K562 (cell line): ENCODE measurements around the gene ACSF3. TPM values are rescaled to one million over a fixed set of nuclear protein-coding genes. Genes with fewer than 3 reads are reported as not detected.

Source experiments
- ARNT ChIP-seq, 2 experiments: fragments of 450-650 bp; IDR thresholded peaks; 2 replicates each; pipeline ENCODE4 v1.6.1; 2016; ENCODE audit warnings: mild to moderate bottlenecking in 1 of 2
- CEBPG ChIP-seq, 3 experiments: fragments of 200-800 bp in 1 of 3; sonication (Bioruptor generic) in 1 of 3; sonication (generic) in 1 of 3; formaldehyde crosslinking in 1 of 3; IDR thresholded peaks in 2 of 3; conservative IDR thresholded peaks in 1 of 3; 2 replicates each; pipeline versions ENCODE4 v1.6.1 to v1.8.0; 2016 to 2022; ENCODE audit warnings: missing compliant biosample characterization in 2 of 3, missing genetic modification characterization in 2 of 3, mild to moderate bottlenecking in 1 of 3, missing genetic modification reagents in 1 of 3
- CREB5 ChIP-seq: fragments of 250-450 bp; sonication (Bioruptor Pico); IDR thresholded peaks from 2 replicates; pipeline ENCODE4 v1.5.0; 2020; ENCODE audit warnings: mild to moderate bottlenecking
- EGR1 ChIP-seq: fragments of 450-650 bp; conservative IDR thresholded peaks from 2 replicates; pipeline ENCODE4 v1.6.1; 2017; ENCODE audit warnings: mild to moderate bottlenecking
- EHMT2 ChIP-seq: fragments of 450-650 bp; IDR thresholded peaks from 2 replicates; pipeline ENCODE4 v1.6.1; 2018; ENCODE audit warnings: antibody characterized with exemption
- EP400 ChIP-seq: fragments of 450-650 bp; IDR thresholded peaks from 2 replicates; pipeline ENCODE4 v1.6.1; 2017; ENCODE audit warnings: antibody characterized with exemption, mild to moderate bottlenecking, moderate library complexity
- ETS1 ChIP-seq: conservative IDR thresholded peaks from 2 replicates; pipeline ENCODE4 v1.6.1; 2011; ENCODE audit warnings: low read depth, mild to moderate bottlenecking, low read length; ENCODE audit not compliant: control insufficient read depth
- HMG20A ChIP-seq: fragments of 450-650 bp; formaldehyde crosslinking; conservative IDR thresholded peaks from 2 replicates; pipeline ENCODE4 v1.4.0; 2020; ENCODE audit warnings: mild to moderate bottlenecking, mixed read lengths
- KLF6 ChIP-seq: fragments of 250-450 bp; sonication (Bioruptor Pico); IDR thresholded peaks from 2 replicates; pipeline ENCODE4 v1.4.0; 2020; ENCODE audit warnings: mild to moderate bottlenecking, moderate library complexity, borderline replicate concordance
- L3MBTL2 ChIP-seq: fragments of 450-650 bp; IDR thresholded peaks from 2 replicates; pipeline ENCODE4 v1.6.1; 2016; ENCODE audit warnings: mild to moderate bottlenecking, moderate library complexity
- POLR3G ChIP-seq: IDR thresholded peaks from 2 replicates; pipeline ENCODE4 v1.6.1; 2011; ENCODE audit not compliant: insufficient read length, insufficient replicate concordance; ENCODE audit errors: extremely low read depth
- SAFB2 ChIP-seq: fragments of 200-400 bp; formaldehyde crosslinking; IDR thresholded peaks from 2 replicates; pipeline ENCODE4 v1.6.1; 2018; ENCODE audit warnings: borderline replicate concordance, low read length, low read depth, moderate library complexity; ENCODE audit not compliant: severe bottlenecking
- SMAD2 ChIP-seq: fragments of 150-350 bp; IDR thresholded peaks from 2 replicates; pipeline ENCODE4 v1.6.1; 2014; ENCODE audit warnings: low read depth, mild to moderate bottlenecking, low read length
- SMARCB1 ChIP-seq: IDR thresholded peaks from 2 replicates; pipeline ENCODE4 v1.6.1; 2011; ENCODE audit warnings: improper control_type of control experiment, low read depth; ENCODE audit not compliant: insufficient read length
- ZBTB2 ChIP-seq: fragments of 450-650 bp; IDR thresholded peaks from 2 replicates; pipeline ENCODE4 v1.6.1; 2016; ENCODE audit warnings: antibody characterized with exemption
- ZNF140 ChIP-seq: fragments of 250-450 bp; sonication (Bioruptor Pico); IDR thresholded peaks from 2 replicates; pipeline ENCODE4 v1.8.0; 2021; ENCODE audit warnings: moderate library complexity, mild to moderate bottlenecking, inconsistent platforms
- ZNF23 ChIP-seq: fragments of 250-450 bp; sonication (Bioruptor Pico); IDR thresholded peaks from 2 replicates; pipeline ENCODE4 v1.4.0; 2020; ENCODE audit warnings: mild to moderate bottlenecking
- ZNF444 ChIP-seq: fragments of 250-450 bp; sonication (Bioruptor Pico); IDR thresholded peaks from 2 replicates; pipeline ENCODE4 v1.4.0; 2020; ENCODE audit warnings: mild to moderate bottlenecking, moderate library complexity
- ZNF512 ChIP-seq: IDR thresholded peaks from 2 replicates; pipeline ENCODE4 v1.6.1; 2016; ENCODE audit warnings: missing genetic modification characterization, missing compliant biosample characterization
- ZNF639 ChIP-seq, 2 experiments: fragments of 200-800 bp in 1 of 2; sonication (Bioruptor generic) in 1 of 2; sonication (generic) in 1 of 2; formaldehyde crosslinking in 1 of 2; IDR thresholded peaks in 1 of 2; conservative IDR thresholded peaks in 1 of 2; 2 replicates each; pipeline versions ENCODE4 v1.5.0 to v1.6.1; 2016 to 2020; ENCODE audit warnings: missing compliant biosample characterization in 1 of 2, missing genetic modification characterization in 1 of 2, missing genetic modification reagents in 1 of 2
- polyA plus RNA-seq, 8 experiments: library from polyadenylated mRNA; depleted of rRNA in 4 of 8; stranded (reverse) in 5 of 8; unstranded in 3 of 8; fragments of >200 nt; fragmentation: Nextera tagmentation in 2 of 8; fragmentation: Illumina TruSeq in 1 of 8; extraction: Ambion mirVana in 2 of 8; extraction: Trizol in 1 of 8; gene quantifications; 2 replicates each; pipeline versions ENCODE4 v1.2.1 to v1.2.3, GENCODE V29; 2011 to 2014; ENCODE audit warnings: inconsistent platforms in 1 of 8, missing spikeins in 1 of 8
- total RNA-seq, 7 experiments: library from RNA; depleted of rRNA in 6 of 7; stranded (reverse); fragments of >200 nt in 6 of 7; fragmentation: Illumina TruSeq in 2 of 7; extraction: Trizol in 2 of 7; gene quantifications; 2 replicates each; pipeline versions ENCODE4 v1.2.1 to v1.2.3, GENCODE V29; 2011 to 2021; ENCODE audit warnings: low replicate concordance in 1 of 7

ACSF3 gene
- total and polyA plus RNA-seq, 9 of the 15 experiments (the other 6 are each of a cell fraction or from before 2014, with no cell fraction given), result 0.77 to 32.8 (median 14.7) TPM

- TF ChIP-seq ZNF639 (CRISPR knock-in tag; conservative IDR thresholded peaks at IDR 0.05 in 1 of 2, IDR thresholded peaks at IDR 0.05 in 1 of 2) (no peak), ETS1 (no peak), ZNF140 (CRISPR knock-in tag) (no peak), ZNF23 (CRISPR knock-in tag) (no peak), CEBPG (CRISPR knock-in tag; IDR thresholded peaks at IDR 0.05) (no peak), CEBPG (tag; conservative IDR thresholded peaks at IDR 0.05 in 1 of 2, IDR thresholded peaks at IDR 0.05 in 1 of 2) (no peak), EHMT2 (no peak), ZNF444 (CRISPR knock-in tag) (no peak), EP400 (peak; percentile 57; the same call in 1 of the 2 replicates), SMAD2 (no peak), ZNF512 (tag) (no peak), L3MBTL2 (peak; percentile 60), POLR3G (no peak), EGR1 (no peak; the same call in 1 of the 2 replicates), ARNT (IDR thresholded peaks at IDR 0.05) (no peak), ZBTB2 (no peak), CREB5 (CRISPR knock-in tag) (no peak), SMARCB1 (no peak), HMG20A (CRISPR knock-in tag) (no peak), KLF6 (CRISPR knock-in tag) (no peak), SAFB2 (no peak)
These were observed 21.7 kb downstream of the ACSF3 start (continued) for GRCh38 chr16:89115216-89115861.
